Measurements from ENCODE around the gene TREM1. TPM values are rescaled to one million over a fixed set of nuclear protein-coding genes. Genes with fewer than 3 reads are reported as not detected.
"Not testable (repeated sequence)": the region's sequence is repeated elsewhere in the genome, so short reads cannot be mapped to it uniquely, and the experiment has no call there.

The TREM1 gene
- total RNA-seq, 1 experiment from 2014 or later, result not detected

DNA sequence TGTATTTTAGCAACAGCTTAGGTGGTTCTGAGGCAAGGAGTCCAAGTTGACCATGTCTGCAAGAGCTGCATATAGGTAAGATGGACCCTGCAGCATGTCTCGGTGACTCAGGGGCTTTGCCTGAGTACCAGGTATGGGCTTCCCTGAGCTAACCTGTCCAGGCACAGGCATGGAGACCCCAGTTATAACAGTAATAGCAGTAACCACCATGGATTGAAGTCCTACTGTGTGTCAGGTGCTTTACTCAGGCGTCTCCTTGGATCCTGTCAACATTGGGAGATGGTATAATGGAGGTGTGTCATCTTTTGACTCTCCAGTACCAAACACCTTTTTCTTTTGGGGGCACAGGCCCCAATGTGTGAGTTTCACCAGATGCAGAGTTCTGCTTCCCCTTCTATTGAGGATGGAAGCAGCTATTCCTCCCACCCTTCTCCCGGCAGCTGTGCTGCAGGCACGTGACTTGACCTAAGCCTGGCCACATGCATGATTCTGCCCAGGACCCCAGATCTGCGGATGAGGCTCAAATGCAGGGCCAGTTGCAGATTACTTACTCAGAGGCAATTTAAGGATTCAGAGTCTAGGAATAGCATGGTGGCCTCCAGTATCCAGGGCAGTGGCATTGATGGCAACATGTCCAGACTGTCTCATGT lies 13.8 kb downstream of the TREM1 start:
- in situ Hi-C loops (cut with HindIII; ENCODE audit: low pct_unique_long_range_greater_than_20kb, low sequenced_read_pairs), result no loop called here
- DNase-seq (ENCODE audit: low read depth, low spot score), result no peak

DNA sequence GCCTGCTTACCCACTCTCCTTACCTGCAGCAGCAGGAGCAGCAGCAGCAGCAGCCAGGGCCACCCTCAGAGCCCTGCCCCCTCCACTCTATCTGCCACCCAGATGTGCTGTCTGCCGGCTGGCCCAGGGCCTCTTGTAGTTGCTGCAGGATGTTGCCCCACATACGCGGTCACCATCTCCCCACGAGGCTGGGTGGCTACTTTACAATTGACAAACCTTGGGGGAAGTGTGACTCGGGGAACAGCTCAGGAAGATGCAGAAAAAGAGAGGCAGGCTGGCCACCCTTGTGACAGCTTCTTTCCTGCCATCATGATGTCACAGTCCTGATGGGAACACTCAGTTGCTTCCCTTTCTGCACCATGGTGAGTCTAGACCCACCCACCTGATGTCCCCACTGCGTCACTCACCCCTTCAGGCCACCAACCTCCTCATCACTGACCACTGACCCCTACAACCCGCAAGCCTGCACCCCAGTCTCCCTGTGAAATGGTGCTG lies 14.5 kb downstream of the TREM1 start:
- in situ Hi-C loops (cut with HindIII; ENCODE audit: low pct_unique_long_range_greater_than_20kb, low sequenced_read_pairs), result no loop called here
- no peak for DNase-seq (ENCODE audit: low read depth, low spot score)

DNA sequence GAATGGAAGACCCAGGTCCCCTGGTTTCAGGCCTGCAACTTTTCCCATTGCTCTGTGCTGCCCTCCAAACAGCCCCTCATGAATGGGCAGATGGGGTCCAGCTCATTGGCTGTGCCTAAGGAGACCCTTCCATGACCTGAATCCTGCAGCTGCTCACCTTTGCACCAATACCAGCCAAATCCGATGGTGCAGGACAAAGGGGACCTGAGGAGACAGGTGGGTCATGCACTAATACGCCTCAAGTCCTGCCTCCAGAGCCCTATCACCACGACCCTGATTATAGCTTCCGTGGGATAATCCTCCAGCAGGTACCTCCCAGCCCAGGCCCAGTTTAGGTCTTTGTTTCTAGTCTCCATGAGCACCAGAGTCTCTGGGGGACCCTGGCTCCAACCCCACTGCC lies 16.8 kb downstream of the TREM1 start:
- DNase-seq (ENCODE audit: low read depth, low spot score), result no peak
- in situ Hi-C loops (cut with HindIII; ENCODE audit: low pct_unique_long_range_greater_than_20kb, low sequenced_read_pairs), result no loop called here

DNA sequence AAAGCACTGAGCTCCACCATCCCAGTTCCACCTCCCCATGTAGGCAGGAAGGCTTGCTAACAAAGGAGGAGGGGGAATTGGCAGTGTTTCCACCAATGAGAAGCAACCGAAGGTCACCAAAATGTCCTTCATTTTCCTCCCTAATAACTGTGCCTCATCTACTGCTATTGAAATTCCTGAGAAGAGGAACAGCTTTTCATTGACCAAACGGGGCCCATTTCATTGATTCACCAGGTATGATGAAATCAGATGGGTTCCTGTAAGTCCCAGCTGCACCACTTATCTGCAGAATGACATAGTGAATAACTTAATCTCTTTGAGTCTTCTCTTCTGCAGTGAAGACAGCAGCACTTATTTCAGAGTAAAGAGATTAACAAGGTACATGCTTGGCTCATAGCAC lies 17.3 kb downstream of the TREM1 start:
- in situ Hi-C loops (cut with HindIII; ENCODE audit: low pct_unique_long_range_greater_than_20kb, low sequenced_read_pairs), result no loop called here
- DNase-seq (ENCODE audit: low read depth, low spot score), result no peak

- no peak for DNase-seq (ENCODE audit: low read depth, low spot score)
- in situ Hi-C loops (cut with HindIII; ENCODE audit: low pct_unique_long_range_greater_than_20kb, low sequenced_read_pairs), result no loop called here
These were observed 18.0 kb downstream of the TREM1 start for GRCh38 chr6:41268478-41268877.

- no peak for DNase-seq (ENCODE audit: low read depth, low spot score)
- in situ Hi-C loops (cut with HindIII; ENCODE audit: low pct_unique_long_range_greater_than_20kb, low sequenced_read_pairs), result no loop called here
These were observed 19.9 kb downstream of the TREM1 start for GRCh38 chr6:41266541-41266940.

- in situ Hi-C loops (cut with HindIII; ENCODE audit: low pct_unique_long_range_greater_than_20kb, low sequenced_read_pairs), result no loop called here
- DNase-seq (ENCODE audit: low read depth, low spot score), result no peak
These were observed 23.2 kb downstream of the TREM1 start for GRCh38 chr6:41263267-41263666.

DNA sequence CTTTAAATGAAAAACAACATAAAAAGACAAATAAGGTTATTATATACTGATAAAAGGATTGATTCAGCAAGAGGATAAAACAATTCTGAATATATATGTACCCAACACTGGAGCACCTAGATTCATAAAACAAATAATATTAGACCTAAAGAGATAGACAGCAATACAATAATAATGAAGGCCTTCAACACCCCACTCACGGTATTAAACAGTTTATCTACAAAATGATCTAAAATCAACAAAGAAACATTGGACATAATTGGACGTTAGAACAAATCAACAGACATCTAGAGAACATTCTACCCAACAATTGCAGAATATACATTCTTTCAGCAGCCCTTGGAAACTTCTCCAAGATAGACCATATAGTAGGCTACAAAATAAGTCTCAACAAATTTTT lies 24.1 kb downstream of the TREM1 start:
- DNase-seq (ENCODE audit: low read depth, low spot score), result no peak
- in situ Hi-C loops (cut with HindIII; ENCODE audit: low pct_unique_long_range_greater_than_20kb, low sequenced_read_pairs), result no loop called here

DNA sequence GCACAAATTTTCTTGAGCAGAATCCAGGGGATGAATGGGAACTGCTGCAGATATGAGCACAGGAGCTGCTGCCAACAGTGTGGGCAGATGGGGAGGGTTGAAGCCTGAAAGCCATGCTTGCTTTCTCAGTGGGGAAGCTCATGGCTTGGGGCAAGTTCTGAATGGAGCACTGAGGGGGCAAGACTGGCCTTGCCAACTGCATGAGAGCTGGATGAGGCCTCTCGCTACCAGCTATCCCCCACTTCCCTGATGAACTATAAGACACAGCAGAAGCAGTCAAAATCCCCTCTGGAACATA lies 28.3 kb downstream of the TREM1 start:
- no peak for DNase-seq (ENCODE audit: low read depth, low spot score)
- in situ Hi-C loops (cut with HindIII; ENCODE audit: low pct_unique_long_range_greater_than_20kb, low sequenced_read_pairs), result no loop called here

DNA sequence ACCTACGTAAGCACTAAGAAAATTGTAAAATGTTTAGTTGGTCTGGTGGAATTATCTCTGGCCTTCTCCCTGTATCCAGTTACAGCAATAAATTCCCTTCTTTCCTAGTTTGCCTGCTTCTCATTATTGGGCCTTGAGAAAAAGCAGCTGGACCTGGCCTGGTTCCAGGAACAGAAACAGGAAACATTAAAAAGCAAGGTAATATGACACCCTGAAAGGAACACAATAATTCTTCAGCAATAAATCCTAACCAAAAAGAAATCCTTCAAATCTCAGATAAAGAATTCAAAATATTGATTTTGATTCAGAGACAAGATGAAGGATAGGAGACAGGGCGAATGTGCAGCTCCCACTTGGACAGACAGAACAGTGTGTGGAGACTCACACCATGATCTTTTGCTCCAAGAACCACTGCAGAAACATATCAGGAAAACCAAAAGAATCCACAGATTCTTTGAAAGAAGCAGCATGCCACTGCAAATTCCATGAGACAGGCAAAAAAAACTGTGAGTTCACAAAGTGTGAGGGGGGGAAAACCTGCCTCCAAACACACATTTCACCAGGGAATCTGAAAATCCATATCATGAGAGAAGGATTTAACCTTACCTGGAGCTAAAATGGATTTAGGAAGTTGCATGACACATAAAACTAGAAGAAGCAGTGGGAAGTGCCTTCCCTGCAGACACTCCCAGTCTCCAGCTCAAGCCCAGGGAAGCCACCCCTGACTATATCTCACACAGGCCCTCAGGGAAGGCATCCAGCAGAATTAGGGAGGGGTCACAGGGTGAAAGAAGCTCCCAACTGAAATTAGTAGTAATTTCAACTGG lies 28.9 kb downstream of the TREM1 start:
- in situ Hi-C loops (cut with HindIII; ENCODE audit: low pct_unique_long_range_greater_than_20kb, low sequenced_read_pairs), result no loop called here
- DNase-seq (ENCODE audit: low read depth, low spot score), result no peak

DNA sequence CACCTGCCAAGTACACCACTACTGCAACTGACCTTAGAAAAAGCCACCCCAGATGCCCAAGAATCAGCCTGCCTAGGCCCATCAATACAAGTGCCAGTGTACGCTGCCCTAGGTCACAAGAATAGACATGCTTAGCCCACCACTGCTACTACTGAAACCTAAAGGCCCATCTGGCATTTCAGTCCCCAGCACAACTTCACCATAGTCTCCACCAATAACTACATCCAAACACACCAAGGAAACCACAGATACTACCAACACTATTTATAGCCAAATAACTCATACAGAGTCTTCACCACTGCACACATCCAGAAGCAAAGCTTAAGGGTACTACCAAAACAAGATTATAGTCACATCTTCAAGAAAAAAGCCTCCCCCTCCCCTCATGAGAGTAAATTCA lies 30.1 kb downstream of the TREM1 start:
- in situ Hi-C loops (cut with HindIII; ENCODE audit: low pct_unique_long_range_greater_than_20kb, low sequenced_read_pairs), result no loop called here
- DNase-seq (ENCODE audit: low read depth, low spot score), result no peak

GRCh38 chr6:41255638-41256246 lies 30.7 kb downstream of the TREM1 start:
- in situ Hi-C loops (cut with HindIII; ENCODE audit: low pct_unique_long_range_greater_than_20kb, low sequenced_read_pairs), result no loop called here
- no peak for DNase-seq (ENCODE audit: low read depth, low spot score)

DNA sequence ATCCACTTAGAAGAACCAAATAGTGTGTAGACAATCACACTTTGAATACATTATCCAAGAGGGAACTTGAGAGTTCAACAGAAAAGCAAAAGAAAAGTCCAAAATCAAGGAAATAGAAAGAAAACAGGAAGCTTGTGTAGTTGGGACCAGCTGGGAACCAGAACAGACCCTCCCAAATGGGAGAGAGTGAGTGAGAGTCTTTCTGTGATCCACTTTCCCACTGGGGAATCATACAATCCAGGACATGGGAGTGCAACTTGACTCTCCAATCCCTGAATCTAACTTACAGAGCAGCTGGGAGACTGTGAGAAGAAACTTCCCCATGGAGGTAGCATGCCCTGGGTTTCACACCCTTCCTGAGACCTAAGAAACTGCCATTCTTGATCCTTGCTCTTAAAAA lies 31.4 kb downstream of the TREM1 start:
- in situ Hi-C loops (cut with HindIII; ENCODE audit: low pct_unique_long_range_greater_than_20kb, low sequenced_read_pairs), result no loop called here

GRCh38 chr6:41252401-41253169 lies 33.9 kb downstream of the TREM1 start:
- in situ Hi-C loops (cut with HindIII; ENCODE audit: low pct_unique_long_range_greater_than_20kb, low sequenced_read_pairs), result no loop called here
- no peak for DNase-seq (ENCODE audit: low read depth, low spot score)

More for the DNA sequence above, 31.4 kb downstream of the TREM1 start:
- no peak for DNase-seq (ENCODE audit: low read depth, low spot score)

GRCh38 chr6:41247882-41248705 lies 38.4 kb downstream of the TREM1 start:
- in situ Hi-C loops (cut with HindIII; ENCODE audit: low pct_unique_long_range_greater_than_20kb, low sequenced_read_pairs), result no loop called here
- no peak for DNase-seq (ENCODE audit: low read depth, low spot score)

- in situ Hi-C loops (cut with HindIII; ENCODE audit: low pct_unique_long_range_greater_than_20kb, low sequenced_read_pairs), result no loop called here
- no peak for DNase-seq (ENCODE audit: low read depth, low spot score)
These were observed 39.1 kb downstream of the TREM1 start for GRCh38 chr6:41247288-41247865.

DNA sequence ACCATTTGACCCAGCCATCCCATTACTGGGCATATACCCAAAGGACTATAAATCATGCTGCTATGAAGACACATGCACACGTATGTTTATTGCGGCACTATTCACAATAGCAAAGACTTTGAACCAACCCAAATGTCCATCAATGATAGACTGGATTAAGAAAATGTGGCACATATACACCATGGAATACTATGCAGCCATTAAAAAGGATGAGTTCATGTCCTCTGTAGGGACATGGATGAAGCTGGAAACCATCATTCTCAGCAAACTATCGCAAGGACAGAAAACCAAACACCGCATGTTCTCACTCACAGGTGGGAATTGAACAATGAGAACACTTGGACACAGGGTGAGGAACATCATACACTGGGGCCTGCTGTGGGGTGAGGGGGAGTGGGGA lies 40.0 kb downstream of the TREM1 start:
- DNase-seq (ENCODE audit: low read depth, low spot score); in situ Hi-C loops (cut with HindIII; ENCODE audit: low pct_unique_long_range_greater_than_20kb, low sequenced_read_pairs): not testable (repeated sequence)

All from SK-MEL-5 (cell line).